ENCODE results near the gene TSLP.

DNA sequence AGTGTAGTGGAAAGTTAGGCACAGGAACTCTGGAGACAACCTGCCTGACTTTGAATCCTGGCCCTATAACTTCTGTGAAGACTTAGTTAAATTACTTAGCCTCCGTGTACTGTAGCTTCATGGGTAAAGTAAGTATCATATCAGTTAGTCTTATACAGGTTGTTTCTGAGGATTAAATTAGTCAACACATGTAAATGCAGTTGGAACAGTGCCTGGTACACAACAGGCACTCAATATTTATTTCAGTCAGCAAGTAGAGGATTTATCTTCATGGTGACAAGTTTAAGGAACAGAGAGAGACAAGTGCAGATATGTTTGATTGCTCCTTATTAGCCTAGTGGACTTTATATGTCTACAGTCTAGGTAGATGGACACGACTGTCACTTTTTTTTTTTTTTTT is 2.7 kb downstream of the TSLP start:
- no peak for TF ChIP-seq CTCF (IDR thresholded peaks at IDR 0.05 in 8 of 11, conservative IDR thresholded peaks at IDR 0.05 in 3 of 11)
- no peak for TF ChIP-seq POLR2A (IDR thresholded peaks at IDR 0.05)
